ENCODE measurements around the gene SLC12A8.

The SLC12A8 gene

DNA sequence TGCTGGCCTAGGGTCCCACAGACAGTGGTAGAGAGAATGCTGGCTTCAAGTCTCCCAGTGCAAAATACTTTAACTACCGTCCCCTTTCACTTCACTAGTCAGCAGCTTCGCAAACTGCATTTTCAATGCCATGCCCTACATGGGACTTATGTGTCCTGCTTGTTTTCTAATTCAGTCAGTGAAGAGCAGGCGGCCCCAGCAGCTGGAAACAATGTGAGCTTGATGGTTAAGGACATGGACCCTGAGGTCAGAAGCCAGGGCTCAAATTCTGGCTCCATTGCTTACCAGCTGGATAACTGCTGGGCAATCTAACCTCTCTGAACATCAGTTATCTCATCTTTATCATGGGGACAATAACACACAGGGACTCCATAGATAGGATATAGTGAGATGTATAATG is 58.4 kb downstream of the SLC12A8 start:
- no peak for DNase-seq

DNA sequence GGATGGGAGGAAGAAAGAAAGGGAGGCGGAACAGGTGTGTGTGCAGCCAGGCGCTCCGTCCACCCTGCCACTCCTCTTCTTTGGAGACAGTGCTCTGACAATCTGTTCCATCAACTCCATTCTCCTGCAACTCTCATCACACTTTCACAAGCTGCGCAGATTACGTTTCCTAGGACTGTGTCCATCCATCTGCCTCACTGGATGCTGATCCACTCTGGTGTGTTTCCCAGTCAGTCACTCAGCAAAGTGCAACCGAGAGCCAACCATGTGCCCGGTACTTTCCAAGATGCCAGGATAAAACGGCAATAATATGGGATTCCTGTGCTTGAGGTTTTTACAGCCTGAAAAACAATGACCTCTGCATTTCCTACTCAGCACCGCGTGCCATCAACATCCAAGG is 59.6 kb downstream of the SLC12A8 start:
- no peak for DNase-seq

DNA sequence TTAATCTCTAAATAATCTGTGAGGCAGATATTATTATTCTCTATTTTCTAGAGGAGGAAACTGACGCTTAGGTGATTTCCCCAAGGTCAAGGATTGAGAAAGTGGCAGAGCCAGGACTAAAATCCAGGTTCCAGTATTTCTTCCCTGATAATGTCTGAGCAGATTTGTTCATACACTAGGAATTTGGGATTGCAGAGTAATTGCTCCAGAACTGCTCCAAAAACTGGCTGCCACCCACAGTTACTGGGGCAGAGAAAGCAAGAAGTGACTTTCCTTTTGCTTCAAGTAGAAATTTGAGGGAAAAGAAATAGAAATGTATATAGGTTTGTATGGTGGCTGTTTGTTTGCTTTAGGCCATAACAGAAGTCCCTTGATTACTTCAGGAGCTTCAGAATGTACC is 60.6 kb downstream of the SLC12A8 start:
- DNase-seq: no peak

DNA sequence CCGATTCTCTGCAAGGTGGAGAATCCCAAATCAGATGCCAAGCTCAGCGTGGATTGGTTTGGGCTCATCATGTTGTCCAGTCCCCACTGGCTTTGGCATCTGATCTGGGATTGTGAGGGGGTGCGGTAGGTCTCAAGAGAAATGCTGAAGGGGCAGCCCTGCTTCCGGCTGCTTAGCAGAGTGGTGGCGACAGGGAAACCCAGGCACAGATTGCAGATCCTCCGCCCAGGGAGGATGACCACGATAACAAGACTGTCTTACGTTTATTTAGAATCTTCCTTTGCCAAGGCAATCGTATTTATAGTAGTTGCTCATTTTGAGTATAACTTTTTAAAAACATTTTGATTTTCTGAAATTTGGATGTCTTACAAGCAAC is 61.1 kb downstream of the SLC12A8 start:
- no peak for DNase-seq

DNA sequence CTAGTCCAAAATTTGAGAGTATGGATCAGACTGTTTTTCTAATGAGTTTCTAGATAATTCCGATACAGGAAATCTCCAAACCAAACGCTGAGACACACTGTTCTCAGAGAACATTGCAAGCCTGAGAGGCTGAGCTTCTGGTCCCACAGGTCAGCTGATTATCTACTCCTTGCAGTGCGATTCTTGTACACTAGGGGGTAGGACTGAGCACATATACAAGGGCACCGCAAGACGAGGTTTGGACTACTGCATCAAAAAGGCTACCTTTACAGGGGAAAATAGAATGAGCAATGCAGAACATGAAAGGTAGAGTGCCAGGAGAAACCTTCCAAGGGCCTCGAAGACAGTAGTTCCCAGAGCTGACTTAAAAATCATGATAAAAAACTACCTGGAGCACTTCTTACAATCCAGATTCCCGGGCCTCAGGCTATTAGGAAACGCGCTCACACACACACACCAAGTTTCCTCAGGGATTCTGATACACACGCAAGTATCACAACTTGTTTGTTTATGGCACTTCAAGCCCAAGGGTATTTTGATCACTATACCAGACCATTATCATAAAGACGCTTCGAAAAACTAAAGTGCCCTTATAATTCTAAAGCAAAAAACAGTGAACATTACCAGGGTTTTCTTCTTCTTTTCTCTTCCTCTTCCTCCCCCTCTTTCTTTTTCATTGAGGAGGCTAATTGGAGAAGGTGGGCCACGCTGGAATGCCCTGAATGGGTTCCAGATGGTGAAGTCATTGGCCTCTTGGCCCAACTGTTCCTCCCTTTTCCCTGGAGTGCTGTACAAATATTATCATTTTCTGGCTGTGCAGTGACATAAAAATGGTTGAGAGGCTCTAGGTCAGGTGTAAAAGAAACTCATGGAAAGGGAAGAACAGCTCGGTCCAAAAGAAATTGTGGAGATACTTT is 61.8 kb downstream of the SLC12A8 start:
- no peak for DNase-seq

DNA sequence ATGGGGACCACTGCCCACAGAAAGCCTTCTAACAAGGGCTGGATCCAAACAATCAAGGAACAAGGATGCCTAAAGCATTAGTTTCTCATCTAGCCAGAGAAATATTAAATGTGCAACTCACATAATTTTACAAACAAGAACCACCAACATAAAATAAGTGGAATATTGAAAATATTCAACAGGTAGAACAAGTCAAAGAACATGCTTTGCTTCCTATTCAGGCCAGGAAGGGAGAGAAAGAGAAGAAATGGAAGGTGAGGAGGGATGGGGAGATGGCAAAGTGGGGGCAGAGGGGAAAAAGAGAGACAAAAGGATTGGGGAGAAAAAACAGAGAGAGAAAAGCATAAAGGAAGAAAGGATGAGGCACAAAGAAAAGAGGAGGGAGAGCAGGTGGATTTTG is 63.1 kb downstream of the SLC12A8 start:
- DNase-seq: no peak

DNA sequence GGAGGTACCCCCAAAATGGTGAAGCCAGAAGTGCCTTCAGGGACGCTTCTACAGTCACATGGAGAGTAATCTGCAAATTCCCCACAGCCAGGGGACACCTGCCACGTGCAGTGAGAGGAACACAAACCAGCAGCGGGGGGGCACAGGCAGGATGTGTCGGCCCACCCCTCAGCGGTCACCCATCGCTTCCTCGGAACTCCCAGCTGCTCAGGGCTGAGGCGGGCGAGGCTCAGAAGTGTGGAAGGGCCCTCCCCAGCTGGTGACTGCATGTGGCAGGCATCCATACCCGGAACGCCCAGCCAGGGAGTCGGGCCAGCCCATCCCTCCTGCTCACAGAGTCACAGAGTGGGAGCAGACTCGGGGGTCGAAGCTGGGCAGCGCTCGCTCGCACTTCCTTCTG is 63.7 kb downstream of the SLC12A8 start:
- no peak for DNase-seq

DNA sequence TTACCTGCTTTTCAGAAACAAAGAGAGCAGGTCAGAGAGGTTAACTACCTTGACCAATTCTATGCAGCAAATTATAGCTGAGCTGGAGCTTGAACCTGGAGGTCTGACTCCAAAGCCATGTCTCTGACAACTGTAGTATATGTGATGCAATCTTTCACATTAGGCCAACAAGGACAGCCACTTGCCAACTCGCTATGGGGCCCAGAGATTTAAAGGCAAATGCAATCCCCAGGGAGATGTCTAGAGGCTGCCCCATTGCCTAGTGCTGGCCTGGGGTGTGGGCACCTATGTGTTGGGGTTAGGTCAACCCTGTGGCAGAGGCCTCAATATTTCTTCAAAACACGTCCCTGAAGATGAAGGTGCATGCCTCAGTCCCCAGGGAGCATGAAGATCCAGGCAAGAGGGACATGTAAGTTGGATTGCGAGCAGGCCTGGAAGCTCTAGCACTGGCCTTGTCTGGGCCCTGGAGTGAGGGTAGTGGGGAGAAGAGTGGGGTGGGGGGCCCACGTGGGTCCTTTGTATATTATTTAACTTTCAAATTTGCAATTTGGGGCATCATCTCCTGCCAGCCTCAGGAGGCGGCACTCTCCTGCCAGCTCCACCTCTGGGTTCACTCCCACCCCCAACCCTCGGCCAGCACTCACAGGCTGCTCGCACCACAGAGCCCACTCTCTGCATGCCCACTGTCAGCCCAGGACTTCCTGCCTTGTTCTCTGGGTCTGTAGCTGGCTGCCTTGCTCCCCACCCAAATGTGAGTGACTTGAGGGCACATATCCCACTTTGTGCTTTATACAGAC is 64.3 kb downstream of the SLC12A8 start:
- DNase-seq: no peak

DNA sequence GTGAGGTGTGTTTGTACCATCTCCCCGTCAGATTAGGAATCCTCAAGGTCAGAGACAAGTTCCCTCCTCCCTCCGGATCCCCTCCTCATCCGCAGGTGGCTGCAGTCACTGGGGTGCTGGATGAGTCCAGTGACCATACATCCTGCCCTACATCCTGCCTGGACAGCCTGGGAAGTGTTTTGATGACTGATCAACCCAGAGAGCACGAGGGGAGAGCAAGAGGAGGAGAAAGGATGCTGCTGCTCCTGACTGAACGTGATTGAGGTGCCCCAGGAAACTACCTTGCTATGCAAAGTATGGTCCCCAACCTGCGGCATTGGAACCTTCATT is 65.1 kb downstream of the SLC12A8 start:
- no peak for DNase-seq

DNA sequence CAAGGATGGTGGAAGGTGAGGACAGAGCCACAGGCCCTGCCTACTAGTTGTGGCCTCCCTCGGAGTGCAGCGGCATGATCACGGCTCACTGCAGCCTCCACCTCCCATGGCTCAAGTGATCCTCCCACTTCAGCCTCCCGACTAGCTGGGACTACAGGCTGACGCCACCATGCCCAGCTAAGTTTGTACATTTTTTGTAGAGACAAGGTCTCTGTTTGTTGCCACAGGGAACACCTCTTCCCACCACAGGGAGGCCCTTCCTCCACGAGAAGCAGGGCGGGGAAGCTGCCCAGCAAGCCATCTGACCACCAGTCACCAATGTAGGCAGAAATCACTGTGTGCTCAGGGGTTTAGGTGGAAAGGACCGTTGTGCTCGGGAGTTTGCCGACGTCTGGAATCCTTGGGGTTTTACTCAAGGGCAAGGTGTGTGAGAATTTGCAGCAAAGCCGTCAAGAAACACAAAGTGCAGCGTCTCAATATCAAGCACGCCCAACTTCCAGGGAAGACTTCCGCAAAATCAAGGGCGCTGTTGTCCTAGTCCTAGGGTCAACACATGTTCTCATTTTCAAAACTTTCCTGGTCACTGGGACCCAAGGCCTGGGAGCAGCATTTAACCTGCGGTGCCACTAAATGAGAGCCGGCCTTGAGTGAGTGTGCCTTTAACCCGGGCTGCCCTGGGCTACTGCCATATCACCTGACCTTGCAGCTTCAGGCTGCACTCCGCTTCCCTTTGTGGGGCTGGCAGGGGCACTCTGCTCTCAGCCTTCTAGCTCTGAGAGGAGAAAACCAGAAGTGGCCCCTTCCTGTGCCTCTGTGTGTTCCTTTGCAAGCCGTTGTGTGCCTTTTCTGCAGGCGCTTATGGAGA is 65.7 kb downstream of the SLC12A8 start:
- peak in 5 of 14 donors; percentile 33 to 56 (median 38) for DNase-seq

DNA sequence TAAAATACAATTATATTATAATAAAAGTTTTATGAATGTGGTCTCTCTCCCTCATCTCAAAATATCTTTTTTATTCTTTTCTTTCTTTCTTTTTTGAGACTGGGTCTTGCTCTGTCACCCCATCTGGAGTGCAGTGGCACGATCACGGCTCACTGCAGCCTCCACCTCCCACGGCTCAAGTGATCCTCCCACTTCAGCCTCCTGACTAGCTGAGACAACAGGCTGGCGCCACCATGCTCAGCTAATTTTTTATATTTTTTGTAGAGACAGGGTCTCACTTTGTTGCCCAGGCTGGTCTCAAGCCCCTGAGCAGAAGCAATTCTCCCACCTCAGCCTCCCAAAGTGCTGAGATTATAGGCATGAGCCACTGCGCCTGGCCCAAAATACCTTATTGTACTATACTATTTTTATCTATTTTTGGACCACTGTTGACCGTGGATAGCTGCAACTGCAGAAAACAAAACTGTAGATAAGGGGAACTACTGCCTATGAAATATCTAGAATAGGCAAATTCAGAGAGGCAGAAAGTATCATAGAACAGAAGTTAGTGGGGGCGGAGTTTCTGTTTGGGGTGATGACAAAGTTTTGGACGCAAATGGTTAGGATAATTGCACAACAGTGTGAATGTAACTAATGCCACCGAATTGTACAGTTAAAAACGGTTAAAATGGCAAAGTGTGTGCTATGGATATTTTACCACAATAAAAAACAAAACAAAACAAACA is 66.6 kb downstream of the SLC12A8 start:
- no peak for DNase-seq

DNA sequence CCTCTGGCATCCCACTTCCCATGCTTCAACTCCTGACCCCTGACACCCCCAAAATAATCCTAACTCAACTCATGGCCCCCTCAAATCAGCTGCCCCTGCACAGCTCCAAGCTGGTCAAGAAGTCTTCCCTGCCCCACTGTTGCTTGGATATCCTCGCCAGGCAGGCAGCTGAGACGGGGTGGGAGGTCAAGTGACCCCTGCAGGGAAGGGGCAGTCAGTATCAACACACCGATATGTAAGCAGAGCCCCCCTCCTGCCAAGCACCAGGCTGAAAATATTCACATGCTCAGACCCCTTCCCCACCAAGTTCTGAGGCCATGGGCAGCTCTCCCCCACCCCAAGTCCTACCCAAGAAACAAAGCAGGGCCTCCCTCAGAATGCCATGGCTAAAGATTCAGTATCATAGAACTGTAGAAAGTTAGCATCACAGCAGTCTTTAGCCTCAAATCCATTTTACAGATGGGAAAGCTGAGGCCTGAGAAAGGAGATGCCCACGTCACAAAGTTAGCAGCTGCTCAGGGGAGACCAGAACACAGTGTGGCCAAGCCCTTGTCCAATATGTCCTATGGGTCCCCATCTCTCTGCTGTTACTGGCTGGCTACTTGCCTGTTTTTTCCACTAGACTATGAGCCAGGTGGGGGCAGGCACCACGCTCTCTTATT is 67.8 kb downstream of the SLC12A8 start:
- no peak for DNase-seq

DNA sequence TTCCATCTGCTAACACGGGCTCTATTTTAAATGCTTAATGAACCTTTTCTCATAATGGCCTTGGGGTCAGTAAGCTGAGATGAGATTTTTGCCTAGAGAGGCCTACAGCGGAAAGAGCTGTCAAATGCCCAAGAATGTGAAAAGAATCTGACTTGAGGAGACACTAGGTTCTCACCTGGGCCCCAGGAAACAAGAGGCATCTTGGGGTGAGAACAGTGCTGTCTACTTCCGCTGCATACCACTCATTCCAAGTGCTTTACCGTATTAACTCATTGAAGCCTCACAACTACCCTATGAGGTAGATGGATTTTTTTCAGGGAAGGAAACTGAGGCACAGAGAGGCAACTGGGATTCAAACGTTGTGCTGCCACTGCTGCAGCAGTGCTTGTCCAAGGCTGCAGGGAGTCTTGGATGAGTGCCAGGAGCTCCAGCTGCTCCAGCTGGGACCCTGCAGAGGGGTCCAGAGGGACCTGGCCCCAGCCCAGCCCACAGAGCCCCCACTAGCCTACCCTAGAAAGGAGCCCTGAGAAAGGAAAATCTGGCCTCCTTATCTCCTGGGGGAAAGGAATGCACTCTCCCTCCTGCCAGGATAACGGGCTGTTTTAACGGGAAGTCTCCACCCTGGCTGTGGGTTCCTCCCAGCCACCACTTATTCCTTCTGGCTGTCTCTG is 68.4 kb downstream of the SLC12A8 start:
- no peak for DNase-seq

DNA sequence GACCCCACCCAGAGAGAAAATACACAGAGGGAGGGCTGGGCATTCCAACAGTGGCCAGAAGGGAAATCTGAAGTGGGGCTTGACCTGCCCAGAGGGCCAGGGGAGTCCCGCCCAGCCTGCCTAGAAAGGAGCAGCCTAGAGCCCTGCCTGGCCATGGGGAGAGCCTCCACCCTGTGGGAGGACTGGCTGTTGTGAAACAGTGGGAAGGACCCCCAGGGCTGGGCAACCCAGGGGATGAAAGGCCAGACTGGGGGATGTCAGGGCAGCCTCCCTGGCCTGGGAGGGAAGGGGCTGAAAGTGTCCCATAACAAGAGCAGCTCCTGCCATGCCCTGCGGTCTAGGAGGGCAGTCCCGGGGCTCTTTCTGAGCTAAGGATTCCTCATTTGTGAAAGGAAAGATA is 69.0 kb downstream of the SLC12A8 start:
- no peak for DNase-seq

DNA sequence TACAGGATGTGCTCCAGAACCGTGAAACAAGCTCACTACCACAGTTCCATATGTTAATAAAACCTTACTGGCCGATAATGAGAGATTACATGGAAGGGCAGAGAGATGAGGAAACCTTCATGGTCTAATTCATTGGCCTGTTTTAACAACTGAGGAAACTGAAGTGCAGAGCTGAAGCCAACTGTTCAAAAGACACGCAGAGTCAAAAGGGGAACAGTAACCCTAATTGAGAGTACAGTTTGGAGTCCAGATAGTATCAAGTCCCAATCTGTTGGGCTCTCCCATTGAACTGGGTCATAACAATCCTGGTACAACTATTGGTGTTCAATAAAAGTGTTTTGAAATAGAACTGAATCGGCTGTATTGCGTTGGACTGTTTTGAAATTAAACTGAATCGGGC is 69.6 kb downstream of the SLC12A8 start:
- DNase-seq: no peak

DNA sequence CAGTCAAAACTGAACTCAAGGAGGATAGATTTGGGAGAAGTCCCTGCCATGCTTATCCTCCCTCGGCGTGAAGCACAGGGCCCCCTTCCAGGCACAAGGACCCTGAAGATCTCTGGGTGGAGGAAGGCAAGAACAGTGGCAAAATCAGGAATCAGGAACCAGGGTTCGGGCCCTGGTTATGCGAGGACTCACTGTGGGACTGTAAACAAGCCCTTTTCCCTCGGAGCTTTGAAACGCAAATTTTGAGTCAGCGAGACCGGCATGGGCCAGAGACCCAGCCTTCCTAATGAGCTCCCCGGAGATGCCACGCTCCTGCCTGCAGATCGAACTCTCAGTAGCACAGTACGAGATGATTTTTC is 70.1 kb downstream of the SLC12A8 start:
- DNase-seq: no peak

DNA sequence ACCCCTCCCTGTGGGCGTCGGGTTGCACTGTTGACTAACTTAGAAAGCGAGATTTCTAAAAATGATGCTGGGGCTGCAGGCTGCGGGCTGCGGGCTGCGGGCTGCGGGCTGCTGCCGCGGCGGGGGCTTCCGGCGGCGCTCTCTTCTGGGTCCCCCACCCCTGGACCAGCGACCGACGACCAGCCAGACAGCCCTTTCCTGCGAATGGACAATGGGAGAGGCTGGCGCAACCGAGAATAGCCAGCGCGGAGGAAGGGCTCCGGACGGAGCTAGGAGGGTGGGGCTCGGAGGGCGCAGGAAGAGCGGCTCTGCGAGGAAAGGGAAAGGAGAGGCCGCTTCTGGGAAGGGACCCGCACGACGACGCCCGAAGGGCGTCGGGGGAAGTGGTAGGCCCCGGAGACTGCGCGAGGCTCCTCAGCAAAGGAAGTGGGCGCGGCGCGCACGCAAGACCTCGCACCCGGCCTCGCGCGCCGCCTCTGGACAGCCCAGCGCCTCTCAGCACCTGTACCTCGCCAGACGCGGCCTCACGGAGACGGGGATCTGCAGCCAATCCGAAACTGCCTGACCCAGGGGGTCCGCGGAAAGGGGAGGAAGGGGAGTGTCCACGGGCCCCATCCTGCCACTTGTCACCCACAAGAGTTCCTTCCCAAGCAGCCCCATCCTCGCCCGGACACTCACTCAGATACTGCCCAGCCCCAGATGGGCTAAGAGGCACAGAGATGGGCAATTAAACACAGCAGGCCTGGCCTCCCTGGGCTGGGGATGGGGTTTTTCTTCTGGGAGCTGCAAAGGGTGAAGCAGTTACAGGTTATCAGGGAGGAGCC is 70.7 kb downstream of the SLC12A8 start:
- peak in 4 of 14 donors; percentile 30 to 61 (median 39) for DNase-seq

DNA sequence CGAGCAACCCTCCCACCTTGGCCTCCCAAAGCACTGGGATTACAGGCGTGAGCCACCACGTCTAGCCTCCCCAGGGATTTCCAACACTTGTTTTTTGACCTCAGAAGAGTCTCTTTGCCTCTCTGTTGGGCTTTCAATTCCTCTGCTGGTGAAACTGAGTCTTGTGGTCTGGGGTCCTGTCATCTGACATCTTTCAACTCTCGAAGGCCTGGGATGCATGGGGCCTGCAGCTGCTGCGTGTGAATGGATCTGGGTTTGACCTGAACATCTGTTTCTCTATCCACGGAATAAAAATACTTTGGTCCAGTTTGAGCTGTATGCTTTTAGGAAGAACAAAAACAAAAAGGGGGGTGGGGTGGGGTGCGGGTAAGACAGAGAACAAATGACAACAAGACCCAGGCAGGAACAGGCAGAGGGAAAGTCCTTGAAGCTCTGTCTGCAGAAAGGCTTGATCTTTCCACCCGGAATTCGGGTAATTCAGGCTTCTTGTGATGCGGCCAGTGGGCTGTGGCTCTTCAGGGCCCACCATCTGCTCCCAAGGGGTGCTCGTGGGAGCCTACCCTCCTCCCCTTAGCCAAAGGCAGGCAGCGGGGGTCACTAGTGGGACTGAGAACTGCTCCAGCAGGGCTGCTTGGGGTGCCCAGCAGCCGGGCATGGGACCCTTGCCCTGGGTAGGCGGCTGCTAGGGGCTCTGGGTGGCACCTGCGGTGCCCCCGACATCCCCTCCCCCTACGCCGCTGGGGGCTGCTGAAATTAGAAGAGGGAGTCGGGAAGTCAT is 71.5 kb downstream of the SLC12A8 start:
- DNase-seq: peak in 1 of 14 donors; percentile 34
